Activated gamma-delta T cell treated with Interleukin-2 at 50 U/mL for 16 hours (primary cell): Measurements from ENCODE around the gene ASRGL1.
"Not testable (repeated sequence)": the region's sequence is repeated elsewhere in the genome, so short reads cannot be mapped to it uniquely, and the experiment has no call there.

Source experiments
- DNase-seq: peaks from one replicate; pipeline ENCODE4 v3.0.0-alpha.2; 2020

The ASRGL1 gene

DNA sequence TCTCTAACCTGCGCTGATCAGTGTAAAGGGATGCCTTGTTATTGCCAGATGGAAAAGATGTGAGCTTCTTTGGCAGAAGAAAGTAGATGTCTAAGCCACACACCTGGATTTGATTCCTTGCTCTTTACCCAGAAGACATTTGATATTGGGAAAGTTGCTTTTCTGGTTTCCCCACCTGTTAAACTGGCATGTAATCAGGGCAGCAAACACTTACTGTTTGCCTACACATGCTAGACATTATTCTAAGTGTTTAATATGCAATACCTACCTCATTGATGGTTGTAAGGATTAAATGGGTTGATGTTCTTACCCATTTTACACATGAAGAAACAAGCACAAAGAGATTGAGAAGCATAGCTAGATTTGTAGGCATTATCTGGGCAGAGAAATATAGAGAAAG is 16.6 kb downstream of the ASRGL1 start:
- DNase-seq: no peak

GRCh38 chr11:62358273-62358672 is 21.0 kb downstream of the ASRGL1 start:
- no peak for DNase-seq

GRCh38 chr11:62359475-62359874 is 22.2 kb downstream of the ASRGL1 start:
- DNase-seq: no peak

- no peak for DNase-seq
Measured at GRCh38 chr11:62360685-62361084, 23.4 kb downstream of the ASRGL1 start.

DNA sequence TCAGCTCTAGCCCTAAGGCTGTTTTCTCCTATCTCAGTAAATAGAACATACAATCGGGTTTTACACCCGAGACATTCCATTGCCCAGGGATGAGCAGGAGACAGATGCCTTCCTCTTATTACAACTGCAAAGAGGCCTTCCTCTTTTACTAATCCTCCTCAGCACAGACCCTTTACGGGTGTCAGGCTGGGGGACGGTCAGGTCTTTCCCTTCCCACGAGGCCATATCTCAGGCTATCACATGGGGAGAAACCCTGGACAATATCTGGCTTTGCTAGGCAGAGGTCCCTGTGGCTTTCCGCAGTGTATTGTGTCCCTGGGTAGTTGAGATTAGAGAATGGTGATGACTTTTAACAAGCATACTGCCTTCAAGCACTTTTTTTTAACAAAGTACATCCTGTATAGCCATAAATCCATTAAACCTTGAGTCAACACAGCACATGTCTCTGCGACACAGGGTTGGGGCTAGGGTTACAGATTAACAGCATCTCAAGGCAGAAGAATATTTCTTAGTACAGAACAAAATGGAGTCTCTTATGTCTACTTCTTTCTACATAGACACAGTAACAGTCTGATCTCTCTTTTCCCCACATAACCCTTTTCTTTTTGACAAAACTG is 31.7 kb downstream of the ASRGL1 start:
- DNase-seq: not testable (repeated sequence)

DNA sequence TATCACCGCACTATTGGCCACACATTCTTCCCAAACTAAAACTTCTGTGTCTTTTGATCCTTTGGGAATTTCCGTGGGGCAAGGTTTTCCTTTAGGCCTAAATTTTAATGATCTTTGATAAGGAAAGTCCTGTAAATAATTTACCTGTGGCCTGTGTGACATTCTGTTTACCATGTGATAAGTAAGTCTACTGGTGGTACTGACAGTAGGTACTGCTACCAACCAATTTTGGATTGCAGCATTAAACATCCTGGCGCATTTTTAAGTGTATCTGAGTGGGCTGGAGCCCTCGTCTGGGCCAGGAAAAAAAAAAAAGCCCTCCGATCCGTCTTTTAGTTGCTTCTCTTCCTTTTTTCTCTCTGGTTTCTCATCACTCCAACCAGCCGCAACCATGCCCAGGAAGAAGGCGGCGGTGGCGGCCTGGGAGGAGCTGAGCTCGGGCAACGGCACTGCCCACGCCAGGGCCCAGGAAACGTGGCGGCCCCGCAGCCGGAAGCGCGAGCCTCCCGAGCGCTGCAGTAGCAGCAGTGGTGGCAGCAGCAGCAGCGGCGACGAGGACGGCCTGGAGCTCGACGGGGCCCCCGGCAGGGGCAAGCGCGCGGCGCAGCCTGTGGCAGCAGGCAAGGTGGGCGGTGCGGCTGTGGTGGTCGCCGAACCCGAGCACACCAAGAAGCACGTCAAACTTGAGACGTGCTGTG is 33.6 kb downstream of the ASRGL1 start:
- peak; percentile 31 for DNase-seq

DNA sequence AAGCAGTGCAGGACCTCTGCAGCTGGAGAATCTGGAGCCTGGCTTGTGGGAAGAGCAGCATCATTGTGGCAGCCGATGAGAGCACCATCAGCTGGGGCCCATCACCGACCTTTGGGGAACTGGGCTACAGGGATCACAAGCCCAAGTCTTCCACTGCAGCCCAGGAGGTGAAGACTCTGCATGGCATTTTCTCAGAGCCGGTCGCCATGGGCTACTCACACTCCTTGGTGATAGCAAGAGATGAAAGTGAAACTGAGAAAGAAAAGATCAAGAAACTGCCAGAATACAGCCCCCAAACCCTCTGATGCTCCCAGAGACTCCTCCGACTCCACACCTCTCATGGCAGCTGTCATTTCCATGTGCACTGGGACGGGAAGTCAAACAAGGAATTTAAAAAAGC is 35.6 kb downstream of the ASRGL1 start:
- DNase-seq: no peak

- DNase-seq: no peak
Measured at GRCh38 chr11:62373464-62374119, 36.3 kb downstream of the ASRGL1 start.

GRCh38 chr11:62374801-62375200 is 37.6 kb downstream of the ASRGL1 start:
- no peak for DNase-seq

- DNase-seq: not testable (repeated sequence)
Measured at GRCh38 chr11:62378459-62379063, 41.3 kb downstream of the ASRGL1 start.

DNA sequence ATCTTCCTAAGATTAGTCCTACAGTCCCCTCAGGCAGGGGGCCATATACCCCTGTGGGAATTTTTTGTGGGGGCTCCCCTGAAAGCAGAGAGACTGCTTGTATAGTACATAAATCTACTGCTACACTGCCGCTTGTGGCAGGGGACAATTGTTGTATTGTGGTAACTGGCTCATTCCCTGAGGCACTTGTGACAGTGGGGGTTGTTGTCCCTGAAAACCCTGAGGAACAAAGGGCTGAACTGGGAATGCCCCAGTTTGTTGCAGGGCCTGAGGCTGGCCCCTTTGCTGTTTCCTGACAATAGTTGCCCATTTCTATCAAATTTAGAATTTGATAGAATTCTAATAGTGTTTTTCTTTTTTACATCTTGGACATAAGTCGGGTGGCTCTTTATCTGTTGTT is 42.3 kb downstream of the ASRGL1 start:
- not testable (repeated sequence) for DNase-seq

- peak; percentile 33 for DNase-seq
Measured at GRCh38 chr11:62380821-62381245, 43.6 kb downstream of the ASRGL1 start.

- no peak for DNase-seq
Measured at GRCh38 chr11:62383822-62384221, 46.6 kb downstream of the ASRGL1 start.

DNA sequence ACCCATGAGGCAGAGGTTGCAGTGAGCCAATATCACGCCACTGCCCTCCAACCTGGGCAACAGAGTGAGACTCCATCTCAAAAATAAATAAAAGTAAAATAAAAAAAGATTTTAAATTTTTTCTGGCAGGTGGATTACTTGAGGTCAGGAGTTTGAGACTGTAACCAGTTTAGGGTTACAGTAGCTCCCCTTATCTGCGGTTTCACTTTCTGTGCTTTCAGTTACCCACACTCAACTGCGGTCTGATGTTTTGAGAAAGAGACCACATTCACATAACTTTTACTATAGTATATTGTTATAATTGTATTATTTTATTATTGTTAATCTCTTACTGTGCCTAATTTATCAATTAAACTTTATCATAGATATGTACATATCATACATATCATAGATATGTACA is 48.8 kb downstream of the ASRGL1 start:
- not testable (repeated sequence) for DNase-seq

DNA sequence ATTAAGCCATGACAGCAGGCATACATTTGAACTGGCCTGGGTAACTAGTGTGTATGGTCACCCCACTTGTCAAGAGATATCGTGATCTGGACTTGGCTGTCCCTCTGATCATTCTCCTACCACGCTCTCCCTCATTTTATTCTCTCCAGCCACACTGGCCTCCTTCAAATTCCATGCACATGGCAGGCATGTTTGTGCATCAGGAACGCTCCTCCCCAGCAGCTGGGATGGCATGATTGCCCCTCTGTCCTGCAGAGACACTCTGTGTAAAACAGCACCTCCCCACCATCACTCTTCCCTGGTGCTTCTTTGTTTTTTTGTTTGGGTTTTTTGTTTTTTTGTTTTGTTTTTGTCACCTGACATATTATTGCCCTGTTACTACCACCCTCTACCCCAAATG is 50.1 kb downstream of the ASRGL1 start:
- DNase-seq: no peak

DNA sequence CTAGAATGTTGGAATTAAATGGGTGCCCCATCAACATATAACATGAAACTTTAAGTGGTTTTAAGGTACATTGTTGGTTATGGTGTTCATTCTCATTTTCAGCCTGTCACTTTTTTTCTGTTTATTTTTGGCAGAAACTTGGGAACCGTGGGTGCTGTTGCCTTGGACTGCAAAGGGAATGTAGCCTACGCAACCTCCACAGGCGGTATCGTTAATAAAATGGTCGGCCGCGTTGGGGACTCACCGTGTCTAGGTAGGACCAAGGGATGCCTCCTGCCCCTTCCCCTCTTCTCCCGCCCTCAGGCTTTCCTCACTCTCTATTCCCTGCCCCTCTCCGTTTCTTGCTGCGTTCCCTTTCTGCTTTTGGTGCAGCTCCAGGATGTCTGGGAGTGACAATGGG is 51.8 kb downstream of the ASRGL1 start:
- no peak for DNase-seq

- DNase-seq: no peak
Measured at GRCh38 chr11:62390237-62390636, 53.0 kb downstream of the ASRGL1 start.

- DNase-seq: no peak
Measured at GRCh38 chr11:62390722-62391121, 53.5 kb downstream of the ASRGL1 start.

GRCh38 chr11:62391642-62392425 is 54.6 kb downstream of the ASRGL1 start:
- no peak for DNase-seq

GRCh38 chr11:62392506-62392905 is 55.3 kb downstream of the ASRGL1 start:
- DNase-seq: no peak

DNA sequence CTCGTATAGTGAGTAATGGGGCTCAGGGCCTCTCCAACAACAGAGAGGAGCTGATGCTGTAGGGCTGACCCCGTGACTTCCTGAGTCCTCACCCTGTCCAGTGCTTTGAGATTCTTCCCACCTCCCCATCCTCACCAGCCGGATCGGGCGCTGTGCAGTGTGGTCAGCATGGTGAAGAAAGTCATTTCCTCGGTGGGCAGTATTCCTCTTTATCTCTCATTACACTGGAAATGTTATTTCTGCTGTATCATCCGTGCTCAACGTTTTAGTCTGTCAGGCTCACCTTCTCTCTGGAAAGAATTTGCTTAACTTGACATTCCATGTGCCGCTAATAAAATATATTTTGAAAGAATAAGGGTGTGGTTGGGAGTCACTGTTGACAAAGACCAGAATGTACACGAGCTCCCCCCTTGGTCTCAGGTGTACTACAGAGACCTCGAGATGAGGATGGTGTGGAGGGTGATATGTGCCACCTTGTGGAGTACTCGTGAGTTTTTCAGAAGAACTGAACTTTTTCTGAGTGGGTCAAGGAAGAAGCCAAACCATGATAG is 55.9 kb downstream of the ASRGL1 start:
- DNase-seq: no peak

DNA sequence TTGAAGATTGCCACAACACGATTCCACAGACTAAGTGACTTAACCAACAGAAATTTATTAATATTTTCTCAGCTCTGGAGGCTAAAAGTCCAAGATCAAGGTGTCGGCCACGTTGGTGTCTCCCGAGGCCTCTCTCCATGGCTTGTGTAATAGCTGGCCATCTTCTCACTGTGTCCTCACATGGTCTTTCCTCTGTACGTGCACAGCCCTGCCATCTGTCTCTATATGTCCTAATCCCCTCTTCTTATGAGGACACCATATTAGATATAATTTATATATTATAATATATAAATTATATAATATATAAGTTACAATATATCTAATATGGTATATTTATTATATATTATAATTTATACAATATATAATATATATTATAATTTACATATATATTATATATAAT is 56.5 kb downstream of the ASRGL1 start:
- no peak for DNase-seq
